Esophagus muscularis mucosa (tissue), 3 donors: ENCODE results near the gene CLDN15.

ENCODE experiments used
- CTCF ChIP-seq, 3 experiments: fragments of 200-600 bp in 2 of 3; fragments of 450-650 bp in 1 of 3; sonication (generic) in 2 of 3; IDR thresholded peaks; one replicate each; pipeline ENCODE4 v1.5.1; 2017 to 2019; ENCODE audit warnings: antibody characterized with exemption in 3 of 3, mild to moderate bottlenecking in 2 of 3, moderate library complexity in 1 of 3
- POLR2A ChIP-seq: fragments of 450-650 bp; IDR thresholded peaks from one replicate; pipeline ENCODE4 v1.6.1; 2017; ENCODE audit warnings: antibody characterized with exemption, moderate library complexity, mild to moderate bottlenecking, low read depth
- POLR2AphosphoS5 ChIP-seq, 2 donors: sonication (generic); formaldehyde crosslinking; IDR thresholded peaks; one replicate each; pipeline ENCODE4 v1.6.1; 2017; ENCODE audit warnings: antibody characterized with exemption in 2 of 2

GRCh38 chr7:101269664-101270063, 32.1 kb upstream of the CLDN15 start:
- TF ChIP-seq CTCF (IDR thresholded peaks at IDR 0.05), result no peak
- no peak for TF ChIP-seq POLR2AphosphoS5 (IDR thresholded peaks at IDR 0.05)
- no peak for TF ChIP-seq POLR2A
